Tibial artery (tissue), 4 donors: Measurements from ENCODE around the gene PPAN.

Experiments
- DNase-seq, 2 donors: peaks; one replicate each; pipeline ENCODE4 v3.0.0-alpha.2; 2019
- H3K27ac ChIP-seq, 2 donors: fragments of 200-600 bp; sonication (generic) in 1 of 2; 1 replicate in 1 of 2; 2 replicates in 1 of 2; pipeline ENCODE4 v1.5.1; 2018 to 2019; ENCODE audit warnings: mild to moderate bottlenecking in 1 of 2
- H3K27me3 ChIP-seq, 2 donors: fragments of 200-600 bp; sonication (generic) in 1 of 2; one replicate each; pipeline versions ENCODE4 v1.5.1 to v1.6.0; 2016 to 2019
- H3K36me3 ChIP-seq, 3 donors: fragments of 200-600 bp; sonication (generic) in 2 of 3; one replicate each; pipeline ENCODE4 v1.5.1; 2016 to 2019; ENCODE audit warnings: mild to moderate bottlenecking in 2 of 3
- H3K4me1 ChIP-seq, 4 donors: fragments of 200-600 bp; sonication (generic) in 2 of 4; 1 replicate in 3 of 4; 2 replicates in 1 of 4; pipeline ENCODE4 v1.5.1; 2016 to 2019
- H3K4me3 ChIP-seq, 2 donors: fragments of 200-600 bp; sonication (generic) in 1 of 2; 1 replicate in 1 of 2; 2 replicates in 1 of 2; pipeline ENCODE4 v1.5.1; 2018 to 2019; ENCODE audit warnings: mild to moderate bottlenecking in 2 of 2
- H3K9me3 ChIP-seq, 3 donors: fragments of 200-600 bp; sonication (generic) in 1 of 3; one replicate each; pipeline ENCODE4 v1.5.1; 2016 to 2019
- CTCF ChIP-seq, 2 experiments: fragments of 200-600 bp in 1 of 2; fragments of 450-650 bp in 1 of 2; IDR thresholded peaks; one replicate each; pipeline ENCODE4 v1.5.1; 2017 to 2019; ENCODE audit warnings: antibody characterized with exemption in 2 of 2, mild to moderate bottlenecking in 1 of 2, moderate library complexity in 1 of 2
- intact Hi-C: fragments of 100-400 bp; cut with DNase I; formaldehyde crosslinking; loops from one replicate; pipeline ENCODE4 v1.15.0; 2023; ENCODE audit warnings: low total_unique reads

Gene PPAN

GRCh38 chr19:10116085-10116865 is 10.1 kb downstream of the PPAN start:
- DNase-seq, result no peak
- intact Hi-C loops, result no loop called here

GRCh38 chr19:10116866-10117616 is 10.9 kb downstream of the PPAN start:
- Histone ChIP-seq H3K4me3 (no peak overlapping the region), H3K27me3 (no peaks in the 10 kb centered on the region), H3K4me1 (peaks cover 0 to 45% (median 39%) of the 10 kb centered on the region in 4 donors), H3K27ac (no peak overlapping the region), H3K9me3 (no peaks in the 10 kb centered on the region), H3K36me3 (peaks cover 40 to 49% (median 46%) of the 10 kb centered on the region in 3 donors)
- DNase-seq, result no peak
- TF ChIP-seq CTCF (IDR thresholded peaks at IDR 0.05), result no peak
- intact Hi-C loops, result no loop called here

More at GRCh38 chr19:10116085-10116865, 10.1 kb downstream of the PPAN start:
- Histone ChIP-seq H3K9me3 (no peaks in the 10 kb centered on the region), H3K4me1 (peaks cover 0 to 44% (median 31%) of the 10 kb centered on the region in 4 donors), H3K27ac (no peak overlapping the region), H3K27me3 (no peaks in the 10 kb centered on the region), H3K4me3 (no peak overlapping the region), H3K36me3 (peaks cover 42 to 55% (median 49%) of the 10 kb centered on the region in 3 donors)
- no peak for TF ChIP-seq CTCF (IDR thresholded peaks at IDR 0.05)

- peaks cover 0 to 43% (median 34%) of the 10 kb centered on the region in 4 donors for H3K4me1 ChIP-seq
- no peaks in the 10 kb centered on the region for H3K27me3 ChIP-seq
- intact Hi-C loops, result no loop called here
- DNase-seq, result no peak
- no peaks in the 10 kb centered on the region for H3K9me3 ChIP-seq
- peak overlapping the region; percentile 79 to 85 for H3K27ac ChIP-seq
- peak overlapping the region; percentile 76 to 97 for H3K4me3 ChIP-seq
- TF ChIP-seq CTCF (IDR thresholded peaks at IDR 0.05), result no peak
- peaks cover 40 to 46% (median 45%) of the 10 kb centered on the region in 3 donors for H3K36me3 ChIP-seq
These were observed 12.8 kb downstream of the PPAN start for GRCh38 chr19:10118960-10119359.

GRCh38 chr19:10120538-10121189 is 14.5 kb downstream of the PPAN start:
- no peak for TF ChIP-seq CTCF (IDR thresholded peaks at IDR 0.05)
- Histone ChIP-seq H3K4me1 (peaks cover 0 to 43% (median 32%) of the 10 kb centered on the region in 4 donors), H3K4me3 (peak overlapping the region; percentile 38 to 76), H3K36me3 (peaks cover 29 to 30% (median 29%) of the 10 kb centered on the region in 3 donors), H3K27me3 (no peaks in the 10 kb centered on the region), H3K27ac (peak overlapping the region; percentile 79 to 85), H3K9me3 (no peaks in the 10 kb centered on the region)
- intact Hi-C loops, result no loop called here
- DNase-seq, result peak in 1 of 2 donors; percentile 41

GRCh38 chr19:10122045-10122444 is 15.9 kb downstream of the PPAN start:
- Histone ChIP-seq H3K36me3 (peaks cover 15 to 16% (median 16%) of the 10 kb centered on the region in 3 donors), H3K4me3 (no peak overlapping the region), H3K4me1 (peaks cover 0 to 43% (median 30%) of the 10 kb centered on the region in 4 donors), H3K27me3 (no peaks in the 10 kb centered on the region), H3K27ac (peak overlapping the region; percentile 79 to 85), H3K9me3 (no peaks in the 10 kb centered on the region)
- intact Hi-C loops, result no loop called here
- TF ChIP-seq CTCF (IDR thresholded peaks at IDR 0.05), result no peak
- peak; percentile 60 to 80 for DNase-seq
